ENCODE data around the gene FAM53C. TPM values are rescaled to one million over a fixed set of nuclear protein-coding genes. Genes with fewer than 3 reads are reported as not detected.
"Not testable (repeated sequence)": the region's sequence is repeated elsewhere in the genome, so short reads cannot be mapped to it uniquely, and the experiment has no call there.

The FAM53C gene
- total RNA-seq, 1 donor from 2014 or later, result 45.6 TPM

DNA sequence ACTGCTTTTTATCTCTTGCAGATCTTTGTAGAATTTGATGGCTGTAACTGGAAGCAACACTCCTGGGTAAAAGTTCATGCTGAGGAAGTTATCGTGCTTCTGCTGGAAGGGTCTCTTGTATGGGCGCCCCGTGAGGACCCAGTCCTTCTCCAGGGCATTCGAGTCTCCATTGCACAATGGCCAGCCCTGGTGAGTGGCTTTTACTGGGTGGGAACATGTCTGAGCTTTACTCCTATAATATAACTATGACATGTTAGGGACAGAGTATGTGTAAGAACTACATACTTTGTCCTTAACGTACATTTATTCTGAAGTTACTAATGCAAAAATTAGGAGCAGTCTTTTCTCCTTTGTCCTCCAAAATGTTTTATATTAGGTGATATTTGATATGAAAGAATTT lies 34.6 kb downstream of the FAM53C start:
- peaks cover 23% of the 10 kb centered on the region for H3K4me1 Mint-ChIP-seq (ENCODE audit: unreplicated experiment)
- no peak for DNase-seq (ENCODE audit: extremely low spot score, unreplicated experiment)
- H3K9me3 Mint-ChIP-seq (ENCODE audit: unreplicated experiment), result no peaks in the 10 kb centered on the region
- no peak overlapping the region for H3K4me3 Mint-ChIP-seq (ENCODE audit: unreplicated experiment)
- H3K27ac Mint-ChIP-seq (ENCODE audit: unreplicated experiment), result no peak overlapping the region
- H3K36me3 Mint-ChIP-seq (ENCODE audit: unreplicated experiment), result peaks cover 10% of the 10 kb centered on the region
- TF ChIP-seq, protein P1, sequence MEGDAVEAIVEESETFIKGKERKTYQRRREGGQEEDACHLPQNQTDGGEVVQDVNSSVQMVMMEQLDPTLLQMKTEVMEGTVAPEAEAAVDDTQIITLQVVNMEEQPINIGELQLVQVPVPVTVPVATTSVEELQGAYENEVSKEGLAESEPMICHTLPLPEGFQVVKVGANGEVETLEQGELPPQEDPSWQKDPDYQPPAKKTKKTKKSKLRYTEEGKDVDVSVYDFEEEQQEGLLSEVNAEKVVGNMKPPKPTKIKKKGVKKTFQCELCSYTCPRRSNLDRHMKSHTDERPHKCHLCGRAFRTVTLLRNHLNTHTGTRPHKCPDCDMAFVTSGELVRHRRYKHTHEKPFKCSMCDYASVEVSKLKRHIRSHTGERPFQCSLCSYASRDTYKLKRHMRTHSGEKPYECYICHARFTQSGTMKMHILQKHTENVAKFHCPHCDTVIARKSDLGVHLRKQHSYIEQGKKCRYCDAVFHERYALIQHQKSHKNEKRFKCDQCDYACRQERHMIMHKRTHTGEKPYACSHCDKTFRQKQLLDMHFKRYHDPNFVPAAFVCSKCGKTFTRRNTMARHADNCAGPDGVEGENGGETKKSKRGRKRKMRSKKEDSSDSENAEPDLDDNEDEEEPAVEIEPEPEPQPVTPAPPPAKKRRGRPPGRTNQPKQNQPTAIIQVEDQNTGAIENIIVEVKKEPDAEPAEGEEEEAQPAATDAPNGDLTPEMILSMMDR (IDR thresholded peaks at IDR 0.05), result no peak
- no peaks in the 10 kb centered on the region for H3K27me3 Mint-ChIP-seq (ENCODE audit: unreplicated experiment)

DNA sequence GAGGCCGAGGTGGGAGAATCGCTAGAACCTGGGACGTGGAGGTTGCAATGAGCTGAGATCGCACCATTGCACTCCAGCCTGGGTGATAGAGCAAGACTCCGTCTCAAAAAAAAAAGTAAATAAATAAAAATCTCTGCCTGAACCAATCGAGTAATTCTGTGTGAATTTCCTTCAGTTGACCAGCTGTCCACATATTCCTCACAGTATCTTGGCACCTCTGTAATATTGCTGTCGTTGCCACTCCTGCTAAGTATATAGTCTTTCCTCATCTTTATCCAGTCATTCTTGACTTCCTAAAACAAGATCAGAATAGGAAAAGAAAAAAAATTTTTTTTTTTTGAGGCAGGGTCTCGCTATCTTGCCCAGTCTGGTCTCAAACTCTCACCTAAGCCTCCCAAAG lies 44.3 kb downstream of the FAM53C start:
- Mint-ChIP-seq H3K4me1 (ENCODE audit: unreplicated experiment) (no peaks in the 10 kb centered on the region), H3K27ac (ENCODE audit: unreplicated experiment) (no peak overlapping the region), H3K36me3 (ENCODE audit: unreplicated experiment) (peaks cover 53% of the 10 kb centered on the region), H3K27me3 (ENCODE audit: unreplicated experiment) (no peaks in the 10 kb centered on the region), H3K4me3 (ENCODE audit: unreplicated experiment) (no peak overlapping the region), H3K9me3 (ENCODE audit: unreplicated experiment) (no peaks in the 10 kb centered on the region)
- DNase-seq (ENCODE audit: extremely low spot score, unreplicated experiment), result no peak
- TF ChIP-seq, protein P1 (IDR thresholded peaks at IDR 0.05), result no peak

DNA sequence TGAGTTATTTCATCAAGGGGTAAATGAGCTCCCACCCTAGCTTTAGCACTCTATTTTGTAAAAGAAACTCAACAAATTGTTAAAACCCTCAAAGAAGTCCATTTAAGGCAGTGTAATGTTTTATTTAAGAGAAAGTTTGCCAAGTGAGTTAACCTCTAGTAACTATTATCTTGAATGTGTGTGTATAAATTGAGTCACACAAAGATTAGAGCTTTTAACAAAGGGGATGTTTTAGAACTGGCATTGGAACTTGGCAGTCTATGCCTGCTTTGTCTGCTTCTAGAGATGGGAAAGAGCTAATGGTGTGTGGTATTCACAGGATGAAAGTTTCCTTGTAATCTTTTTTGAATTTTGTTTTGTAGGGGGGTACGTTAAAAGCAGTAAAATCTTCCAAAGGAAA lies 47.6 kb downstream of the FAM53C start:
- H3K9me3 Mint-ChIP-seq (ENCODE audit: unreplicated experiment), result no peaks in the 10 kb centered on the region
- no peak for DNase-seq (ENCODE audit: extremely low spot score, unreplicated experiment)
- peaks cover 49% of the 10 kb centered on the region for H3K36me3 Mint-ChIP-seq (ENCODE audit: unreplicated experiment)
- no peak overlapping the region for H3K27ac Mint-ChIP-seq (ENCODE audit: unreplicated experiment)
- H3K27me3 Mint-ChIP-seq (ENCODE audit: unreplicated experiment), result no peaks in the 10 kb centered on the region
- no peak overlapping the region for H3K4me3 Mint-ChIP-seq (ENCODE audit: unreplicated experiment)
- no peaks in the 10 kb centered on the region for H3K4me1 Mint-ChIP-seq (ENCODE audit: unreplicated experiment)
- TF ChIP-seq, protein P1 (IDR thresholded peaks at IDR 0.05), result no peak

DNA sequence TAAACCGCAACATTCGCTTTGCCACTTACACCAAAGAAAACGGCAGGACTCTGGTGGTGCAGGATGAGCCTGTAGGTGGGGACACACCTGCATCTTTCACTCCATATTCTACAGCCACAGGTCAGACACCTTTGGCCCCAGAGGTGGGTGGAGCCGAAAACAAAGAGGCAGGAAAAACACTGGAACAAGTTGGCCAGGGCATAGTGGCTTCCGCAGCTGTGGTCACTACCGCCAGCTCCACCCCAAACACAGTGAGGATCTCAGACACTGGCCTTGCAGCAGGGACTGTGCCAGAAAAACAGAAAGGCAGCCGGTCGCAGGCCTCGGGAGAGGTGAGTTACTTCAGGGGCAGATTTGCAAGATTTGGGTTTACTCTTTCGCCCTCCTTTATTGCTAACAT lies 48.2 kb downstream of the FAM53C start:
- DNase-seq (ENCODE audit: extremely low spot score, unreplicated experiment), result no peak
- H3K9me3 Mint-ChIP-seq (ENCODE audit: unreplicated experiment), result no peaks in the 10 kb centered on the region
- H3K27ac Mint-ChIP-seq (ENCODE audit: unreplicated experiment), result no peak overlapping the region
- TF ChIP-seq, protein P1 (IDR thresholded peaks at IDR 0.05), result no peak
- peaks cover 53% of the 10 kb centered on the region for H3K36me3 Mint-ChIP-seq (ENCODE audit: unreplicated experiment)
- H3K4me1 Mint-ChIP-seq (ENCODE audit: unreplicated experiment), result no peaks in the 10 kb centered on the region
- H3K4me3 Mint-ChIP-seq (ENCODE audit: unreplicated experiment), result no peak overlapping the region
- no peaks in the 10 kb centered on the region for H3K27me3 Mint-ChIP-seq (ENCODE audit: unreplicated experiment)

DNA sequence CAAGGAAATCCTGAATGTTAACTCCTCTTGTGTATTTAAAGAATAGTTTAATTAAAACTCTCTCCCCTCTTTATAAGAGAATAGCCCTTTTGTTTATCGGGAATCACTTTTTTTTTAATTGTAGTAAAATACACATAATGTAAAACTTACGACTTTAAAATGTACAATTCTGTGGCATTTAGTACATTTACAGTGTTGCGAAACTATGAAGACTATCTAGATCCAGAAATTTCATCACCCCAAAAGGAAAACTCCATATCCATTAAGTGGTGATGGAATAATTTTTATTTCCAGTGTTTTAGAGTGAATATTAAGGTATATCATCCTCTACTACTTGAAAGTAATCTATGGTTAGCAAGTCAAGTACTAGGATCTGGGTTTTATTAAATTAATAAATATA lies 51.3 kb downstream of the FAM53C start:
- TF ChIP-seq, protein P1 (IDR thresholded peaks at IDR 0.05), result no peak
- Mint-ChIP-seq H3K36me3 (ENCODE audit: unreplicated experiment) (peaks cover 49% of the 10 kb centered on the region), H3K9me3 (ENCODE audit: unreplicated experiment) (no peaks in the 10 kb centered on the region), H3K4me3 (ENCODE audit: unreplicated experiment) (no peak overlapping the region), H3K27ac (ENCODE audit: unreplicated experiment) (no peak overlapping the region), H3K4me1 (ENCODE audit: unreplicated experiment) (no peaks in the 10 kb centered on the region), H3K27me3 (ENCODE audit: unreplicated experiment) (no peaks in the 10 kb centered on the region)
- DNase-seq (ENCODE audit: extremely low spot score, unreplicated experiment), result no peak

DNA sequence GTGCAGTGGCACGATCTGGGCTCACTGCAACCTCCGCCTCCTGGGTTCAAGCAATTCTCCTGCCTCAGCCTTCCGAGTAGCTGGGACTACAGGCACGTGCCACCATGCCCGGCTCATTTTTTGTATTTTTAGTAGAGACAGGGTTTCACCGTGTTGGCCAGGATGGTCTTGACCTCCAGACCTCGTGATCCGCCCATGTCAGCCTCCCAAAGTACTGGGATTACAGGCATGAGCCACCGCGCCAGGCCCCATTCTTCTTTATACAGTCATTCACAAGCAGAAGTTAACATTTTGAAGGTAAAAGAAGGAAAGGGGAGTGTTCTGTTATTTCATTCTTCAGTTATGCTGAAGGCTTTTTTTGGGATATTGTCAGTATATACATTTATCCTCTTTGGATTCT lies 51.8 kb downstream of the FAM53C start:
- not testable (repeated sequence) for H3K27me3 Mint-ChIP-seq (ENCODE audit: unreplicated experiment); H3K4me3 Mint-ChIP-seq (ENCODE audit: unreplicated experiment); H3K27ac Mint-ChIP-seq (ENCODE audit: unreplicated experiment); H3K9me3 Mint-ChIP-seq (ENCODE audit: unreplicated experiment); H3K4me1 Mint-ChIP-seq (ENCODE audit: unreplicated experiment)
- DNase-seq (ENCODE audit: extremely low spot score, unreplicated experiment), result peak; percentile 42
- peaks cover 55% of the 10 kb centered on the region for H3K36me3 Mint-ChIP-seq (ENCODE audit: unreplicated experiment)
